Stimulated activated CD4-positive, alpha-beta T cell treated with anti-CD3 and anti-CD28 coated beads, Interleukin-4, amount 100 ng/mL, for 1 hour (primary cell): ENCODE data around the gene ILF3.

ENCODE experiments used
- DNase-seq: peaks from one replicate; pipeline ENCODE4 v3.0.0-alpha.2; 2020

ILF3 gene

DNA sequence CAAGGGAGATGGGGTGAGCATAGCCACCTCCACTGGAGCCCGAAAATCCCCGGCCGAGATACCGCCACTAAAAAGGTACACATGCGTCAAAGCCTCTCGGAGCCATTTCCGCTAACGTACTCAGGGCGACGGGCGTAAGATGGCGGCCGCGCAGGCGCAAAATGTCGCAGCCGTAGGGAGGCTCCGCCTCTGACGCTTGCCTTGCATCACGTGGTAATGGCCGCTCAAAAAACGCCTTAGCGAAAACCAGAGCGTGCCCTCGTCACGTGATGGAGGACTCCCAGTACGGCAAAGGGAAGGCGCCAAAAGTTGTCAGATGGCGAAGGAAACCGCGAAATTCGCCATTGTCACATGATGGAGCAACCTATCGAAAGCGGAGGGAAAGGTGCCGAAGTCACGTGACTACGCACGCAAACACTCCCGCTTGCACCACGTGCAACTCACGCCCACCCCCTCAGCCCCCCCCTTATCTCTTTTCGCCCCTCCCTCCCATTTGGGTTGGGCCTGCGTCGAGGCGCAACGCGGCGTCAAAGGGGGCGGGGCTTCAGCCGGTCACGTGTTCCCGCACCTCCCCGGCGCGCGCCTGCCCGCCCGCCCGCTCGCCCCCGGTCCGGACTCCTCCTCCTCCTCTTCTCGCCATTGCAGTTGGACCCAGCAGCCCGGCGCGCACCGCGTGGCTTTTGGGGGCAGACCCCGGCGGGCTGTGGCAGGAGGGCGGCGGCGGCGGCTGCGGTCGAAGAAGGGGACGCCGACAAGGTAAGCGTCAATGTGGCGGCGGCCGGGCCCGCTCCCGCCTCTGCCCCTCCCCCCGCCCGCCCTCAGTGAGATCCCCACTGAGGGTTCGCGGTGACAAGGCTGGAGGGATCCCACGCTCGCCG is at the start of gene ILF3:
Gene ILF3 (plus strand): TSS at position 615 of the 878 bp plus-strand sequence. CDS start 16,260 bp downstream, outside the sequence.
- DNase-seq: peak; percentile 99

DNA sequence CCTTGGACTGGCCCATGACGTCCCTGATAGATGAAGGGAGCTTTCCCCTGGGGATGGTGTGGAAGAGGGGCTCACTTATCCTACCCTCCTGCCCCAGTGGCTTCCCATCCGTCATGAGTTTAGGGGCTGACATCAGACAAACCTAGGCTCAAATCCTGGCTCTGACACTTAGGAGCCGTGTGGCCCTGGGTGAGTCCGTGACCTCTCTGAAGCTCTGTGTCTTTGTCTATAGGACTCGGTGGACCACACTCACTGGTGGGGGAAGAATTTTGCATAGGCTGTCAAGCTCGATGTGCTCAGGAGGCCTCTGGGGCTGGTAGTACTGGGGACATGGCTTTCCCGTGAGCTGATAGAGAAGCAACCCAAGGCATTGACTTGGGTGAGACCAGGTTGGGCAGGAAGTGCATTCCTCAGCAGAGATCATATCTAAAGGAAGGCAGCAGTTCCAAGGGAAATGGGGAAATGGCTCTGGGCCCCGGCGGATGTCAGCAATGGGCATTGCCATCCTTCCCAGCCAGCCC is 49.6 kb upstream of the ILF3 start:
- peak; percentile 7 for DNase-seq

DNA sequence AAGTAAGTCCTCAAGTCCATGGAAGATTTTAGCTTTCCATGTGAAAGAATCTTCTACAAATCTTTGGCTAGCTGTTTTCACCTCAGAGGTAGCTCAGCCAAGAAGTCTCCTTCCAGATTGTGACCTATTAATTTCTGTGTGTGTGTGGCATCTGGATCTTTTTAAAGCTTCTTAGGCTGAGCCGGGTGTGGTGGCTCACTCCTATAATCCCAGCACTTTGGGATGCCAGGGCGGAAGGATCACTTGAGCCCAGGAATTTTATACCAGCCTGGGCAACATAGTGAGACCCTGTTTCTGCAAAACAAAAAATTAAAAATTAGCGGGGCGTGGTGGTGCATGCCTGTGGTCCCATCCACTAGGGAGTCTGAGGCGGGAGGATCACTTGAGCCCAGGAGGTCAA is 42.2 kb upstream of the ILF3 start:
- no peak for DNase-seq

DNA sequence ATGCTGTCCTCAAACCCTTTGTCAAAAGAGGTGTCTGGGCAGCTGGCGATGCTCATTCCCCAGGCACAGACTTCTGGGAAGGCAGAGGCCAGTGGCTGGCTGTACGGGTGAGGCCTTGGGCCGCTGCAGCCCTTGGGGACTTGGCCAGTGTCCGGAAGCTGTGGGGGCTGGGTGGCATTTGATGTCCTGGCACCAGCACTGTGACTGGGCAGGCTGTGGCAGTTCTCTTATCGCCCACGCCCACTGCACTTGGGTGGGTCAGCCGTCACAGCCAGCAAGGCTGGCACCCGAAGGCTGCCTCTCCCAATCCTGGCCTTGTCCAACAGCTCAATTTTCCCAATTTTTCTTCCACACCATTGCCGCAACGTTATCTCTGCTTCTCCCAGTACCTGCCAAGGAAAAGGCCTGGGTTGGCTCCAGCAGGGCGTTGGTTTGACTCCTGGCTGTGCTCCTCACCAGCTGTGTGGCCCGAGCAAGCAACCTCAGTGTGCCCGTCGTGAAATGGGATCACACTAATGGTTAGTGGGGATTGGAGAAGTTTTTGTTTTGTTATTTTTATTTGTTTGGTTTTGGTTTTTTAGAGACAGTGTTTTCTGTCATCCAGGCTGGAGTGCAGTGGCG is 41.5 kb upstream of the ILF3 start:
- no peak for DNase-seq

DNA sequence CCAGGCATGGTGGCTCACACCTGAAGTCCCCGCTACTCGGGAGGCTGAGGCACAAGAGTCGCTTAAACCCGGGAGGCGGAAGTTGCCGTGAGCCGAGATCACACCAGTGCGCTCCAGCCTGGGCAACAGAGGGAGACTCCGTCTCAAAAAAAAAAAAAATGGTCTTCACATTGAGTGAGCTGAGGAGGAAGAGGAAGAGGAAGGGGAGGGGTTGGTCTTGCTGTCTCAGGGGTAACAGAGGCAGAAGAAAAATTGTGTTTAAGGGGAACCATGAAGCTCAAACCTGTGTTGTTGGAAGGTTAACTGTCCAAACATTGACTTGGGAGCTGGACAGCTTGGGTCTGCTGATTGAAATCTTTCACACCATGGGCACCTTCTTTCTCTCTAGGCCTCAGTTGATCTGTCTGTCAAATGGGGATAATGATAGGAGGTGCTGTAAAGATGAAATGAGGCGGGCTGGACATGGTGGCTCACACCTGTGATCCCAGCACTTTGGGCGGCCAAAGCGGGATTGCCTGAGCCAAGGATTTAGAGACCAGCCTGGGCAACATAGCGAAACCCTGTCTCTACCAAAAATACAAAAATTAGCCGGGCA is 38.6 kb upstream of the ILF3 start:
- no peak for DNase-seq

- no peak for DNase-seq
Measured at GRCh38 chr19:10617409-10618121, 36.6 kb upstream of the ILF3 start.

- no peak for DNase-seq
Measured at GRCh38 chr19:10618846-10619245, 35.3 kb upstream of the ILF3 start.

- no peak for DNase-seq
Measured at GRCh38 chr19:10620786-10621185, 33.4 kb upstream of the ILF3 start.

- DNase-seq: no peak
Measured at GRCh38 chr19:10621966-10622365, 32.2 kb upstream of the ILF3 start.

GRCh38 chr19:10624585-10624984 is 29.6 kb upstream of the ILF3 start:
- no peak for DNase-seq

GRCh38 chr19:10625003-10625761 is 29.0 kb upstream of the ILF3 start, which contains the start of gene SLC44A2:
TSS of gene SLC44A2 (plus strand) at chr19:10625553. CDS start at chr19:10625634, 81 bp downstream.
- DNase-seq: no peak

GRCh38 chr19:10625762-10626138 is 28.4 kb upstream of the ILF3 start:
- no peak for DNase-seq

DNA sequence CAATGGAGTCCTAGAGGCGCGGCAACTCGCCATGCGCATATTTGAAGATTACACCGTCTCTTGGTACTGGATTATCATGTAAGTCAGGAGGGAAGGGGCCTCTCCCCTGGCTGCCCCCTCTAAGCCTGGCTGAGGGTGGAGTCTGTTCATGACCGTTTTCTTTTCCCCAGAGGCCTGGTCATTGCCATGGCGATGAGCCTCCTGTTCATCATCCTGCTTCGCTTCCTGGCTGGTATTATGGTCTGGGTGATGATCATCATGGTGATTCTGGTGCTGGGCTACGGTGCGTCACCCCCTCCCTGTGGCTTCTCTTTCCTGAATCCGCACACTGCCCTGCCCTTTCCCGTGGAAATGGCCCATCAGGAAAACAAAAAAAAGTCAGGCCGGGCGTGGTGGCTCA is 22.3 kb upstream of the ILF3 start:
- DNase-seq: no peak

- no peak for DNase-seq
Measured at GRCh38 chr19:10634430-10634829, 19.7 kb upstream of the ILF3 start.

DNA sequence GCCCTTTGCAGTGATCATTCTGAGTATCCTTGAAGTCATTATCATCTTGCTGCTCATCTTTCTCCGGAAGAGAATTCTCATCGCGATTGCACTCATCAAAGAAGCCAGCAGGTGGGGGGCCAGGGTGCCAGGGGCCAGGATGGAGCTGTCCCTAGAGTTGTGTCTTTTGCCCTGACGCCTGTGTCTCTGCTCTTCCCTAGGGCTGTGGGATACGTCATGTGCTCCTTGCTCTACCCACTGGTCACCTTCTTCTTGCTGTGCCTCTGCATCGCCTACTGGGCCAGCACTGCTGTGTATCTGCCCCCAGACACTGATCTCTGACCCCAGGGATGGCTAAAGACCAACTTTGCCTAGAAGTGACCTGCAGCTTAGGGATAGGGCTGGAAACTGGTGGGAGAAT is 19.2 kb upstream of the ILF3 start:
- DNase-seq: no peak

GRCh38 chr19:10636304-10636972 is 17.7 kb upstream of the ILF3 start:
- DNase-seq: no peak

GRCh38 chr19:10637894-10638293 is 16.3 kb upstream of the ILF3 start:
- no peak for DNase-seq

DNA sequence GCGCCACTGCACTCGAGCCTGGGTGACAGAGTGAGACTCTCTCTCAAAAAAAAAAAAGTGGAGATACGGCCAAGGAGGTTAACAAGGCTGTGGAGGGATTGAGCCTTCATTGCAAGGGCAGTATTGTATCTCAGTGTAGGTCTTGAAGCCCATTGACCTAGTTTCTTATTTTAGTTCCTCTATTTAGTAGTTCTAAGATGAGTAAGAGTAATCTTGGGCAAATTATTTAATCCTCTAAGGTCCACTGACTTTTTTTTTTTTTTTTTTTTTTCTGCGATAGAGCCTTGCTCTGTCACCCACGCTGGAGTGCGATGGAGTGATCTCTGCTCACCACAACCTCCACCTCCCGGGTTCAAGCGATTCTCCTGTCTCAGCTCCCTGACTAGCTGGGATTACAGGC is 14.3 kb upstream of the ILF3 start:
- no peak for DNase-seq

DNA sequence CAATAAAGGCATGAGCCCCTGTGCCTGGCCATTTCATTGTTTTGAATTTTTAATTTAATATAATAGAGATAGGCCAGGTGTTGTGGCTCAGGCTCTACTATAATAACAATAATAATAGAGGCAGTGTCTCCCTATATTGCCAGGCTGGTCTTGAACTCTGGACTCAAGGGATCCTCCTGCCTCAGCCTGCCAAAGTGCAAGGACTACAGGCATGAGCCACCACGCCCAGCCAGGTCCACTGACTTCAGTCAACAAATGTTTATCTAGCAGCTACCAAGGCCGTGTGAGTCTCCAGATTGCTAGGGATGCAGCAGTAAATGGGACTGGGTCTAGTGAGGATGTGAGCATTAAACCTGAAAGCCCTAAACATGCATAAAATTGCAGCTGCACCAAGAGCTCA is 13.8 kb upstream of the ILF3 start:
- DNase-seq: no peak

DNA sequence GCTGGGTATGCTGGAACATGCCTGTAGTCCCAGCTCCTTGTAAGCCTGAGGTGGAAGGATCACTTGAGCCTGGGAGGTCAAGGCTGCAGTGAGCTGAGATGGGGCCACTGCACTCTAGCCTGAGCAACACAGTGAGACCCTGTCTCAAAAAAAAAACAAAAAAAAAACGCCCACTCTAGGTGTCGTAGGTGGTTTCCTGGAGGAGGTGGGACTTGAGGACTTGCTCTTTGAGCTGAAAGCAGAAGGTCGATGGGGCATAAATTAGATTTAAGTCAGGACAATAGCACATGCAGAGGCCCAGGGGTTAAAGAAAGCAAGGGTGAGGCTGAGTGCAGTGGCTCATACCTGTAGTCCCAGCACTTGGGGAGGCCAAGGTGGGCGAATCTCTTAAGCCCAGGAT is 12.9 kb upstream of the ILF3 start:
- DNase-seq: no peak

GRCh38 chr19:10642473-10643171 is 11.5 kb upstream of the ILF3 start:
- DNase-seq: no peak
